Body of pancreas (tissue), 4 donors: ENCODE measurements around the gene S100B. TPM values are rescaled to one million over a fixed set of nuclear protein-coding genes. Genes with fewer than 3 reads are reported as not detected.

Experiments used
- ATAC-seq: fragments of 150-250 bp; one replicate; pipeline ENCODE4 v1.9.1; 2016
- DNase-seq, 4 donors: peaks; one replicate each; pipeline ENCODE4 v3.0.0-alpha.2; 2019
- H3K27ac ChIP-seq, 4 donors: fragments of 200-600 bp; sonication (generic); 1 replicate in 3 of 4; 2 replicates in 1 of 4; pipeline versions ENCODE4 v1.5.1 to v1.6.1; 2016 to 2019; ENCODE audit warnings: mild to moderate bottlenecking in 1 of 4, mixed read lengths in 1 of 4, moderate library complexity in 1 of 4
- H3K27me3 ChIP-seq, 2 donors: fragments of 200-600 bp; sonication (generic); one replicate each; pipeline ENCODE4 v1.6.0; 2016; ENCODE audit warnings: mild to moderate bottlenecking in 1 of 2
- H3K36me3 ChIP-seq, 2 donors: fragments of 200-600 bp; sonication (generic); replicated peaks in 1 of 2; 2 replicates each; pipeline ENCODE4 v1.5.1; 2016; ENCODE audit warnings: low read depth in 2 of 2; ENCODE audit not compliant: insufficient read depth in 1 of 2
- H3K4me1 ChIP-seq: fragments of 200-600 bp; sonication (generic); one replicate; pipeline ENCODE4 v1.6.0; 2016
- H3K4me3 ChIP-seq, 2 donors: fragments of 200-600 bp; sonication (generic); 1 replicate in 1 of 2; 2 replicates in 1 of 2; pipeline ENCODE4 v1.5.1; 2016 to 2019
- H3K9me3 ChIP-seq, 3 donors: fragments of 200-600 bp; sonication (generic); 1 replicate in 2 of 3; 2 replicates in 1 of 3; pipeline ENCODE4 v1.5.1; 2016
- POLR2A ChIP-seq, 3 donors: fragments of 450-650 bp; IDR thresholded peaks; one replicate each; pipeline ENCODE4 v1.6.1; 2016; ENCODE audit warnings: antibody characterized with exemption in 3 of 3, mild to moderate bottlenecking in 2 of 3
- WGBS, 2 donors: methylation state at CpG; one replicate each; pipeline ENCODE4 v1.1.5; 2017; 5-methylcytosine and 5-hydroxymethylcytosine counted together
- intact Hi-C: fragments of 100-400 bp; cut with DNase I; formaldehyde crosslinking; loops from one replicate; pipeline ENCODE4 v1.15.1; 2023
- total RNA-seq, 2 donors: library from RNA; depleted of rRNA; stranded (reverse); fragments of >200 nt; gene quantifications; one replicate each; pipeline ENCODE4 v1.1.0, GENCODE V29; 2016
- TF ChIP-seq, protein P1 (sequence below), 7 experiments: fragments of 450-650 bp in 4 of 7; fragments of 200-600 bp in 3 of 7; sonication (generic) in 3 of 7; IDR thresholded peaks; one replicate each; pipeline ENCODE4 v1.5.1; 2016 to 2019; ENCODE audit warnings: antibody characterized with exemption in 7 of 7

S100B gene
- total RNA-seq, 2 donors from 2014 or later = 2.6 to 33.9 TPM

DNA sequence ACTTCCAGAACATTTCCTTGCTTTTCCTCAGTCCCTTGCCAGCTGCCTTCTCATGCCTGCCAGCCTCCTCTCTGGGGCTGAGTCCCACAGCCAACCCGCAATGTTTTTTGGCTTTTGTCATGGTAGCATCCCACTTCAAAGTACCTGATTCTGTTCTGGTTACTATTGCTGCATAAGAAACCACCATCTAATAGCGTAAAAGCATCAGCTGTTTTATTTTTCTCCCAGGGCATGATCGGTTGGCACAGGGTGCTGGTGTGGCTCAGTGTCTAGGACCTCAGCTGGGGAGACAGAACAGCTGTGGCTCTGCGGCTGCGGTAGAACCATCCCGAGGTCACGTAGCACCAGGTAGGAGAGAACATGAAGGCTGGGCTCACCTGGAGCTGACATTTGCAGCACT, 21.7 kb upstream of the S100B start:
- WGBS, 2 donors = 81 to 85% methylated on average over 3 to 7 of the region's 7 CpGs
- TF ChIP-seq, protein P1, sequence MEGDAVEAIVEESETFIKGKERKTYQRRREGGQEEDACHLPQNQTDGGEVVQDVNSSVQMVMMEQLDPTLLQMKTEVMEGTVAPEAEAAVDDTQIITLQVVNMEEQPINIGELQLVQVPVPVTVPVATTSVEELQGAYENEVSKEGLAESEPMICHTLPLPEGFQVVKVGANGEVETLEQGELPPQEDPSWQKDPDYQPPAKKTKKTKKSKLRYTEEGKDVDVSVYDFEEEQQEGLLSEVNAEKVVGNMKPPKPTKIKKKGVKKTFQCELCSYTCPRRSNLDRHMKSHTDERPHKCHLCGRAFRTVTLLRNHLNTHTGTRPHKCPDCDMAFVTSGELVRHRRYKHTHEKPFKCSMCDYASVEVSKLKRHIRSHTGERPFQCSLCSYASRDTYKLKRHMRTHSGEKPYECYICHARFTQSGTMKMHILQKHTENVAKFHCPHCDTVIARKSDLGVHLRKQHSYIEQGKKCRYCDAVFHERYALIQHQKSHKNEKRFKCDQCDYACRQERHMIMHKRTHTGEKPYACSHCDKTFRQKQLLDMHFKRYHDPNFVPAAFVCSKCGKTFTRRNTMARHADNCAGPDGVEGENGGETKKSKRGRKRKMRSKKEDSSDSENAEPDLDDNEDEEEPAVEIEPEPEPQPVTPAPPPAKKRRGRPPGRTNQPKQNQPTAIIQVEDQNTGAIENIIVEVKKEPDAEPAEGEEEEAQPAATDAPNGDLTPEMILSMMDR (IDR thresholded peaks at IDR 0.05) = no peak
- no peak for TF ChIP-seq POLR2A (IDR thresholded peaks at IDR 0.05)
- intact Hi-C loops = no loop called here
- H3K4me3 ChIP-seq = no peak overlapping the region
- no peaks in the 10 kb centered on the region for H3K27me3 ChIP-seq
- no peak for ATAC-seq
- no peak for DNase-seq
- H3K9me3 ChIP-seq = peaks cover 0 to 13% (median 0%) of the 10 kb centered on the region in 3 donors
- no peak overlapping the region for H3K27ac ChIP-seq
- no peaks in the 10 kb centered on the region for H3K36me3 ChIP-seq
- H3K4me1 ChIP-seq = peaks cover 8% of the 10 kb centered on the region

DNA sequence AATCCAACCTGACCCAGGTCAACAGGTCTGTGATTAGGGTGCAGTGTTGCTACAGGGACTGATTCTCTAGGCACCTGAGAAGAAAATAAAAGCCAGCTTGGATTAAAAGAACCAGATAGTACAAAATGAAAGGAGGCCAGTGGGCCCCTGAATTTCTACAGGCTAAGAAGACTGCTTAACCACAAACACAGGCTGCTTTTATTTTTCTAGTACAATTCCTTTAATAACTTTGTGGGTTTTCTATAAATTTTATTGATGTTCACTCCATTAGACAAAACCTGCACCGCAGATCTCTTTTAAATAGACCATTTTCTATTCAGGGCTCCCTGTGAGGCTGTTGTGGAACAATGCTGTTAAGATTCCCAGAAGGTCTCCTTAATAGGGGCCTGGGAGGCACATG, 20.9 kb upstream of the S100B start:
- 63 to 79% methylated on average over 1 of the region's 1 CpG for WGBS, 2 donors
- no peak overlapping the region for H3K4me3 ChIP-seq
- peaks cover 0 to 13% (median 0%) of the 10 kb centered on the region in 3 donors for H3K9me3 ChIP-seq
- H3K27ac ChIP-seq = no peak overlapping the region
- ATAC-seq (no peak), DNase-seq (no peak)
- no peak for TF ChIP-seq POLR2A (IDR thresholded peaks at IDR 0.05)
- TF ChIP-seq, protein P1 (IDR thresholded peaks at IDR 0.05) = no peak
- intact Hi-C loops = no loop called here
- H3K27me3 ChIP-seq = no peaks in the 10 kb centered on the region
- H3K4me1 ChIP-seq = peaks cover 14% of the 10 kb centered on the region
- H3K36me3 ChIP-seq = no peaks in the 10 kb centered on the region

DNA sequence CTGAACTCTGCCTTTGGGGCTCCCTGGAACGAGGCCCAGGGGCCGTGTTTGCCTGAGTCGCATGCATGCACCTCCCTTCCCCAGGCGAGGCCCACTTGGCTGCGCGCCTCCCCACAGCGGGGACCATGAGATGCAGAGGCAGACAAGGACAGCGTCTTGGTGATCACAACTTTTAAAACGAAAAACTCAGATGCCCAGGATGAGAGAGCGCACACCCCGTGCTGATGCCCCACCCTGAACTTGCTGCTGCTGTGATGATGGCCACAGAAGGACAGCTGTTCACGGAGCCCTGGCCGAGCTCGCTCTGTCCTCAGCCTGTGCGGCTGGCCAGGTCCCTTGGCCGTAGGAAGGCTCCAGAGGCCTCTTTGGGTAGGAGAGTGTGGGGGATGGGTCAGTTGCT, 19.2 kb upstream of the S100B start:
- Histone ChIP-seq H3K27ac (no peak overlapping the region), H3K27me3 (no peaks in the 10 kb centered on the region), H3K4me1 (peaks cover 14% of the 10 kb centered on the region), H3K9me3 (peaks cover 0 to 13% (median 0%) of the 10 kb centered on the region in 3 donors), H3K4me3 (no peak overlapping the region), H3K36me3 (no peaks in the 10 kb centered on the region)
- intact Hi-C loops = no loop called here
- no peak for DNase-seq
- ATAC-seq = no peak
- WGBS, 2 donors = 80 to 86% methylated on average over 9 to 15 of the region's 16 CpGs
- TF ChIP-seq POLR2A (IDR thresholded peaks at IDR 0.05) = no peak
- TF ChIP-seq, protein P1 (IDR thresholded peaks at IDR 0.05) = no peak

DNA sequence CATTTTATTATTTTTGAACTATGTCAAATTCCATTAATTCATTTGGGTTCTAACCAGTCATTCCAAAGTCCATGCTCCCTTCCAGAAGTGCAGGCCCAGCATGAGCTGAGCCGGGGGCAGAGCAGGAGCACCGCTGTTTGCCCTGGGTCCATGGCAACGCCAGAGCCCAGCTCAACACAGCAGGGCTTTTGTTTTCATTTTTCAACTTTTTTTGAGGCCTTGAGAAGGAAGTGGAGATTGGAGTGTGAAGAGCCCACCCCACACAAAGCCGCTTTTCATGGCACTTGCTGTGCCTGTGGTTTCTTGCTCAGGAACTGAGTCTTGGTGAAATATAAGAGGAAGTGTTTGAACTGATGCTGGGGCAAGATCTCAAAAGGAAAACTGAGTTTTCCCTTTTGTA, 17.3 kb upstream of the S100B start:
- ATAC-seq = peak; percentile 84
- Histone ChIP-seq H3K36me3 (no peaks in the 10 kb centered on the region), H3K27me3 (no peaks in the 10 kb centered on the region), H3K4me1 (peaks cover 14% of the 10 kb centered on the region), H3K9me3 (peaks cover 0 to 13% (median 0%) of the 10 kb centered on the region in 3 donors), H3K27ac (peak overlapping the region in 3 of 4 donors; percentile 31 to 75 (median 37)), H3K4me3 (no peak overlapping the region)
- TF ChIP-seq, protein P1 (IDR thresholded peaks at IDR 0.05) = no peak
- no peak for TF ChIP-seq POLR2A (IDR thresholded peaks at IDR 0.05)
- peak in 3 of 4 donors; percentile 40 to 55 (median 49) for DNase-seq
- 31 to 81% methylated on average over 4 of the region's 4 CpGs for WGBS, 2 donors
- intact Hi-C loops = no loop called here

DNA sequence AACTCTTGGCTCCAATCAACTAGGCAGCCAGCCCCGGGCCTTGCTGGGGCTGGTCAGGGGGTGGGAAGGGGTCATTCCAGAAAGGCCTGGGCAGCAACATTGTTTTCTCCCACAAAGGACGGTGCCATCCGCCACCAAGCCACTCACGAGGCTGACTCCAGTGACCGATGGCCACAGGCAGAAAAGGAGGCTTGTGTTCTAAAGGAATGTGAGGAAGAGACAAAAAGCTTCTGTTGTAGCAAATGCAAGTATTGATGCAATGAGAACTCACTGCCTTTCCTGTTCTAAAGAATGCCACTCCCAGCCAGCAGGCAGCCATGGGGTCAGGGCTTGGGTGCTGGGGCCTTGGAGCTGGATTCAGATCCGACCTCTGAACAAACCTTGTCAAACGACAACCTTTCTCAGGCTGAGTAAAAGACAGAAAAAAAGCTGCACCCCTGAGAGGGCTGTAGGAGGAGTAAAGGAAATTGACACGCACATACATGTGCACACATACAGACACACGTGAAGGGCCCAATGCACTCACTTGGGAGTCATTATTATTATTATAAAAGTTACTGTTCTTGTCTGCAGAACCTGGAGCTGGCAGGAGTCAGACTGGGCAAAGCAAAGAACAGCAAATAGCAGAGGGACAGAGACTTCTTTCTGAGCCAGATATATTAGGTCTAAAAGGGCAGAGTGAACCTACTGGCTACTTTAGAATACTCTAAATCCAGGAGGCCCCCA, 16.7 kb upstream of the S100B start:
- Histone ChIP-seq H3K9me3 (peaks cover 0 to 13% (median 0%) of the 10 kb centered on the region in 3 donors), H3K4me1 (peaks cover 14% of the 10 kb centered on the region), H3K4me3 (no peak overlapping the region), H3K27ac (peak overlapping the region in 3 of 4 donors; percentile 31 to 75 (median 37)), H3K27me3 (no peaks in the 10 kb centered on the region), H3K36me3 (no peaks in the 10 kb centered on the region)
- DNase-seq (no peak), ATAC-seq (peak; percentile 50)
- 48 to 61% methylated on average over 9 of the region's 9 CpGs for WGBS, 2 donors
- TF ChIP-seq, protein P1 (IDR thresholded peaks at IDR 0.05) = no peak
- intact Hi-C loops = no loop called here
